GM12878 (cell line): ENCODE results near the gene IL15. TPM values are rescaled to one million over a fixed set of nuclear protein-coding genes. Genes with fewer than 3 reads are reported as not detected.

ENCODE experiments used
- ATAC-seq: fragments of 200-7000 bp; cut with Tn5 transposase; 3 replicates; pipeline ENCODE4 v1.9.1; 2020; ENCODE audit warnings: mild to moderate bottlenecking, moderate library complexity
- BruUV-seq: library from RNA; stranded (reverse); fragments of 400-500 nt; replicated peaks from 2 replicates; lab custom pipeline; 2021; lab: Mats Ljungman, UMichigan
- CTCF ChIA-PET: fragments of 300-600 bp; sonication (Branson Sonifier 250); formaldehyde crosslinking; extraction: SDS; loops from one replicate; lab custom pipeline; 2021; ENCODE audit warnings: inconsistent platforms; lab: Yijun Ruan, JAX
- POLR2A ChIA-PET: fragments of 350-600 bp; formaldehyde crosslinking; extraction: SDS; loops from one replicate; lab custom pipeline; 2021; ENCODE audit warnings: inconsistent platforms; lab: Charles Lee
- RAD21 ChIA-PET: fragments of 300-600 bp; sonication (Branson Sonifier 250); formaldehyde crosslinking; loops from one replicate; lab custom pipeline; 2023; ENCODE audit warnings: antibody characterized with exemption; ENCODE audit not compliant: unreplicated experiment; lab: Charles Lee
- SMC1A ChIA-PET: fragments of 300-600 bp; sonication (Branson Sonifier 250); formaldehyde crosslinking; loops from one replicate; lab custom pipeline; 2023; ENCODE audit not compliant: unreplicated experiment, uncharacterized antibody; lab: Charles Lee
- DNase-seq: peaks from one replicate; pipeline ENCODE4 v3.0.0-alpha.2; 2011; ENCODE audit warnings: low read depth, low spot score
- FAIRE-seq: peaks from 3 replicates; lab custom pipeline; 2011; peaks lifted over from hg19 to GRCh38; lab: Jason Lieb, UNC
- H2AFZ ChIP-seq: 2 replicates; pipeline ENCODE4 v1.6.0; 2011; ENCODE audit warnings: low read depth, low read length, control low read depth; ENCODE audit not compliant: control insufficient read depth
- H3K27ac ChIP-seq: 2 replicates; pipeline ENCODE4 v1.5.1; 2011; ENCODE audit warnings: control low read depth; ENCODE audit not compliant: control insufficient read depth, insufficient read depth
- H3K27me3 ChIP-seq, 2 experiments: replicated peaks in 1 of 2; 2 replicates each; pipeline versions ENCODE4 v1.6.0 to v1.6.1; 2011; ENCODE audit warnings: low read length in 1 of 2; ENCODE audit not compliant: control insufficient read depth in 2 of 2, insufficient read depth in 2 of 2
- H3K36me3 ChIP-seq, 2 experiments: 2 replicates each; pipeline ENCODE4 v1.5.1; 2011; ENCODE audit warnings: low read length in 1 of 2; ENCODE audit not compliant: control insufficient read depth in 2 of 2, insufficient read depth in 2 of 2
- H3K4me1 ChIP-seq: 2 replicates; pipeline ENCODE4 v1.6.1; 2011; ENCODE audit warnings: mild to moderate bottlenecking, low read length, moderate library complexity, mixed read lengths; ENCODE audit not compliant: control insufficient read depth, insufficient read depth
- H3K4me2 ChIP-seq: 2 replicates; pipeline ENCODE4 v1.6.0; 2011; ENCODE audit warnings: control low read depth; ENCODE audit not compliant: control insufficient read depth, insufficient read depth
- H3K4me3 ChIP-seq: fragments of 200-600 bp; sonication (generic); 2 replicates; pipeline ENCODE4 v1.5.1; 2016
- H3K79me2 ChIP-seq: 2 replicates; pipeline ENCODE4 v1.6.0; 2011; ENCODE audit warnings: low read length; ENCODE audit not compliant: control insufficient read depth, insufficient read depth
- H3K9ac ChIP-seq: 2 replicates; pipeline ENCODE4 v1.8.0; 2011; ENCODE audit warnings: low read length, control low read depth, mixed read lengths; ENCODE audit not compliant: control insufficient read depth, insufficient read depth
- H3K9me3 ChIP-seq: replicated peaks from 3 replicates; pipeline ENCODE4 v1.5.1; 2011; ENCODE audit warnings: mild to moderate bottlenecking, low read length; ENCODE audit not compliant: control insufficient read depth, insufficient read depth
- H4K20me1 ChIP-seq: 2 replicates; pipeline ENCODE4 v1.6.0; 2011; ENCODE audit not compliant: control insufficient read depth, insufficient read depth
- CREB1 ChIP-seq: IDR thresholded peaks from 2 replicates; pipeline ENCODE4 v1.6.1; 2012; ENCODE audit warnings: low read depth, mild to moderate bottlenecking, inconsistent platforms
- EP300 ChIP-seq, 2 experiments: fragments of 150-350 bp in 1 of 2; IDR thresholded peaks; 2 replicates each; pipeline ENCODE4 v1.6.1; 2011 to 2012; ENCODE audit warnings: low read depth in 2 of 2, low read length in 2 of 2, borderline replicate concordance in 1 of 2, improper control_type of control experiment in 1 of 2, inconsistent platforms in 1 of 2; ENCODE audit not compliant: control insufficient read depth in 1 of 2
- FOXM1 ChIP-seq: IDR thresholded peaks from 2 replicates; pipeline ENCODE4 v1.6.1; 2012; ENCODE audit warnings: low read depth, mild to moderate bottlenecking, inconsistent platforms, low read length, moderate library complexity
- GABPA ChIP-seq: IDR thresholded peaks from 2 replicates; pipeline ENCODE4 v1.6.1; 2014; ENCODE audit warnings: antibody characterized with exemption, low read depth, mild to moderate bottlenecking, inconsistent platforms
- GATAD2B ChIP-seq: fragments of 450-650 bp; conservative IDR thresholded peaks from 2 replicates; pipeline ENCODE4 v1.6.1; 2017; ENCODE audit warnings: low read depth, mild to moderate bottlenecking, moderate library complexity
- MEF2B ChIP-seq: fragments of 450-650 bp; IDR thresholded peaks from 2 replicates; pipeline ENCODE4 v1.6.1; 2018; ENCODE audit warnings: mild to moderate bottlenecking, moderate library complexity; ENCODE audit not compliant: partially characterized antibody, poor library complexity, severe bottlenecking
- MTA2 ChIP-seq: fragments of 450-650 bp; IDR thresholded peaks from 2 replicates; pipeline ENCODE4 v1.6.1; 2016; ENCODE audit warnings: low read depth, mild to moderate bottlenecking, moderate library complexity
- POLR2AphosphoS2 ChIP-seq: IDR thresholded peaks from 2 replicates; pipeline ENCODE4 v1.6.1; 2011; ENCODE audit warnings: low read depth, mild to moderate bottlenecking, low read length, improper control_type of control experiment, moderate library complexity
- TAF1 ChIP-seq: IDR thresholded peaks from 2 replicates; pipeline ENCODE4 v1.6.1; 2011; ENCODE audit warnings: mild to moderate bottlenecking, low read depth, low read length, borderline replicate concordance
- TCF3 ChIP-seq: IDR thresholded peaks from 2 replicates; pipeline ENCODE4 v1.6.1; 2012; ENCODE audit warnings: low read depth, mild to moderate bottlenecking, low read length, borderline replicate concordance; ENCODE audit not compliant: insufficient read depth
- USF2 ChIP-seq: IDR thresholded peaks from 2 replicates; pipeline ENCODE4 v1.6.1; 2011; ENCODE audit warnings: low read depth, low read length, improper control_type of control experiment, borderline replicate concordance
- ZNF24 ChIP-seq: fragments of 450-650 bp; IDR thresholded peaks from 2 replicates; pipeline ENCODE4 v1.6.1; 2017; ENCODE audit warnings: antibody characterized with exemption, mild to moderate bottlenecking
- ZNF274 ChIP-seq: IDR thresholded peaks from one replicate; pipeline ENCODE4 v1.8.0; 2011; ENCODE audit not compliant: insufficient read length, insufficient read depth
- ZNF592 ChIP-seq: fragments of 450-650 bp; IDR thresholded peaks from 2 replicates; pipeline ENCODE4 v1.6.1; 2017; ENCODE audit warnings: mild to moderate bottlenecking, moderate library complexity
- WGBS: methylation state at CpG from one replicate; pipeline ENCODE4 v1.1.6; 2016; ENCODE audit warnings: low lambda C conversion rate; ENCODE audit not compliant: insufficient replicate concordance, insufficient coverage; ENCODE audit errors: missing lambda C conversion rate; 5-methylcytosine and 5-hydroxymethylcytosine counted together
- in situ Hi-C: fragments of 300-500 bp; cut with MboI; formaldehyde crosslinking; loops from 9 replicates; pipeline ENCODE4 v1.14.3; 2018; ENCODE audit warnings: mixed read lengths
- intact Hi-C: fragments of 100-400 bp; cut with micrococcal nuclease; formaldehyde crosslinking; loops from one replicate; pipeline ENCODE4 v1.14.2; 2022; ENCODE audit not compliant: unreplicated experiment
- polyA plus RNA-seq, 11 experiments: library from polyadenylated mRNA; depleted of rRNA in 4 of 11; unstranded in 6 of 11; stranded (reverse) in 5 of 11; fragments of >200 nt; fragmentation: Nextera tagmentation in 4 of 11; fragmentation: Illumina TruSeq in 1 of 11; extraction: Ambion mirVana in 4 of 11; extraction: Trizol in 1 of 11; gene quantifications; 1 replicate in 1 of 11; 2 replicates in 10 of 11; pipeline versions ENCODE4 v1.2.1 to v1.2.3, GENCODE V29; 2011 to 2016; ENCODE audit warnings: inconsistent platforms in 2 of 11, missing spikeins in 2 of 11, low read depth in 1 of 11
- total RNA-seq, 4 experiments: library from RNA; depleted of rRNA in 3 of 4; stranded (reverse); fragments of >200 nt in 3 of 4; fragmentation: Illumina TruSeq in 1 of 4; extraction: Trizol in 1 of 4; gene quantifications; 2 replicates each; pipeline versions ENCODE4 v1.2.1 to v1.2.3, GENCODE V29; 2013 to 2021

IL15 gene
- total and polyA plus RNA-seq, 10 of the 15 experiments (the other 5 are each of a cell fraction or from before 2014, with no cell fraction given), result 6.0 to 11.4 (median 8.2) TPM

GRCh38 chr4:141719585-141719984 lies 83.2 kb downstream of the IL15 start:
- Histone ChIP-seq H4K20me1 (no peaks in the 10 kb centered on the region), H3K79me2 (no peaks in the 10 kb centered on the region; the same call in 1 of the 2 replicates), H3K4me1 (no peaks in the 10 kb centered on the region), H2AFZ (no peak overlapping the region), H3K4me3 (no peak overlapping the region), H3K36me3 (peaks cover 0 to 9% of the 10 kb centered on the region in 2 experiments; a peak in 1 of 4 replicates), H3K27ac (no peak overlapping the region), H3K9ac (no peak overlapping the region), H3K9me3 (peaks cover 2% of the 10 kb centered on the region; the same call in 2 of the 3 replicates), H3K4me2 (no peak overlapping the region), H3K27me3 (no peaks in the 10 kb centered on the region)
- in situ Hi-C loops (no loop called here), intact Hi-C loops (loop anchor here (10.0 kb wide), 1 partner anchor 495 kb away; the partner anchor contains the start of gene ZNF330)
- ATAC-seq, result peak; percentile 79
- FAIRE-seq, result no peak
- no peak for DNase-seq
- TF ChIP-seq POLR2AphosphoS2 (no peak), MTA2 (peak; percentile 63), USF2 (no peak), ZNF24 (no peak), MEF2B (no peak), TCF3 (no peak), EP300 (IDR thresholded peaks at IDR 0.05; ENCODE audit: borderline replicate concordance in 1 of 2, control insufficient read depth in 1 of 2, low read depth in 2 of 2, low read length in 2 of 2) (0 out of 4 replicates have a peak, but pooled peaks of 1 of the 2 experiments have one; percentile 14), ZNF274 (no peak), GATAD2B (no peak), GABPA (no peak), TAF1 (no peak), ZNF592 (no peak), FOXM1 (no peak), CREB1 (no peak)
- ChIA-PET RAD21 (no interaction called here), POLR2A (no interaction called here), SMC1A (no interaction called here), CTCF (no interaction called here)
- 93% methylated on average over 1 of the region's 1 CpG for WGBS
- BruUV-seq, result no TSS peak
